MG63 (cell line): ENCODE data around the gene LYSET. TPM values are rescaled to one million over a fixed set of nuclear protein-coding genes. Genes with fewer than 3 reads are reported as not detected.
A peak's percentile ranks its signal among the peaks of the same experiment; 100 is the strongest.
"Not testable (repeated sequence)": the region's sequence is repeated elsewhere in the genome, so short reads cannot be mapped to it uniquely, and the experiment has no call there.

Experiments used
- DNase-seq: peaks from one replicate; pipeline ENCODE4 v3.0.0-alpha.2; 2020
- H3K27me3 ChIP-seq: fragments of 250-450 bp; sonication (Bioruptor Pico); 2 replicates; pipeline ENCODE4 v1.5.1; 2020; ENCODE audit warnings: mild to moderate bottlenecking, moderate library complexity
- H3K36me3 ChIP-seq: fragments of 250-450 bp; sonication (Bioruptor Pico); 2 replicates; pipeline ENCODE4 v1.5.1; 2020; ENCODE audit warnings: mild to moderate bottlenecking, moderate library complexity
- H3K4me3 ChIP-seq: fragments of 250-450 bp; sonication (Bioruptor Pico); 2 replicates; pipeline ENCODE4 v1.5.1; 2020; ENCODE audit warnings: mild to moderate bottlenecking, moderate library complexity
- H3K9me3 ChIP-seq: fragments of 250-450 bp; sonication (Bioruptor Pico); 2 replicates; pipeline ENCODE4 v1.5.1; 2020; ENCODE audit warnings: mild to moderate bottlenecking, moderate library complexity
- total RNA-seq: library from RNA; depleted of rRNA; stranded (reverse); fragments of >200 nt; shearing (Covaris generic); gene quantifications from 2 replicates; pipeline ENCODE4 v1.2.3, GENCODE V29; 2014; ENCODE audit warnings: low replicate concordance

Gene LYSET
- total RNA-seq, 1 experiment from 2014 or later: 7.0 TPM

- H3K36me3 ChIP-seq: peaks cover 3% of the 10 kb centered on the region; the same call in 1 of the 2 replicates
- no peak for DNase-seq
- no peak overlapping the region for H3K4me3 ChIP-seq
- no peaks in the 10 kb centered on the region for H3K27me3 ChIP-seq
- H3K9me3 ChIP-seq: no peaks in the 10 kb centered on the region
Observed at GRCh38 chr14:93201155-93201704, 16.1 kb downstream of the LYSET start.

- DNase-seq: peak; percentile 93
- Histone ChIP-seq H3K27me3 (no peaks in the 10 kb centered on the region), H3K9me3 (no peaks in the 10 kb centered on the region), H3K4me3 (peak within 1 kb of the TSS; percentile 64), H3K36me3 (peaks cover 9% of the 10 kb centered on the region; the same call in 1 of the 2 replicates)
Observed at GRCh38 chr14:93206793-93207467, 21.8 kb downstream of the LYSET start, which contains the start of the genes GON7 and UBR7. GON7 (minus strand) TSS chr14:93207065; CDS start chr14:93207037, 28 bp downstream. UBR7 (plus strand) TSS chr14:93207256; CDS start chr14:93207292, 36 bp downstream.

- Histone ChIP-seq H3K27me3 (no peaks in the 10 kb centered on the region), H3K36me3 (peaks cover 9% of the 10 kb centered on the region), H3K9me3 (no peaks in the 10 kb centered on the region), H3K4me3 (peak overlapping the region; percentile 64)
- peak; percentile 52 for DNase-seq
Observed at GRCh38 chr14:93207468-93208308, 22.6 kb downstream of the LYSET start.

- DNase-seq: no peak
- Histone ChIP-seq H3K27me3 (no peaks in the 10 kb centered on the region), H3K9me3 (no peaks in the 10 kb centered on the region), H3K4me3 (no peak overlapping the region), H3K36me3 (peaks cover 14% of the 10 kb centered on the region)
Observed at GRCh38 chr14:93212432-93212831, 27.3 kb downstream of the LYSET start.

GRCh38 chr14:93214598-93214997, 29.5 kb downstream of the LYSET start:
- Histone ChIP-seq H3K36me3 (peaks cover 20% of the 10 kb centered on the region), H3K4me3 (no peak overlapping the region), H3K27me3 (no peaks in the 10 kb centered on the region), H3K9me3 (no peaks in the 10 kb centered on the region)
- DNase-seq: no peak

GRCh38 chr14:93219103-93219726, 34.1 kb downstream of the LYSET start:
- Histone ChIP-seq H3K9me3 (no peaks in the 10 kb centered on the region), H3K4me3 (no peak overlapping the region), H3K27me3 (no peaks in the 10 kb centered on the region), H3K36me3 (peaks cover 17% of the 10 kb centered on the region)
- DNase-seq: peak; percentile 20

GRCh38 chr14:93220509-93220908, 35.4 kb downstream of the LYSET start:
- H3K4me3 ChIP-seq: no peak overlapping the region
- H3K27me3 ChIP-seq: no peaks in the 10 kb centered on the region
- peaks cover 9% of the 10 kb centered on the region for H3K36me3 ChIP-seq
- H3K9me3 ChIP-seq: no peaks in the 10 kb centered on the region
- DNase-seq: no peak

- Histone ChIP-seq H3K36me3 (peaks cover 9% of the 10 kb centered on the region), H3K9me3 (no peaks in the 10 kb centered on the region), H3K4me3 (no peak overlapping the region), H3K27me3 (no peaks in the 10 kb centered on the region)
- no peak for DNase-seq
Observed at GRCh38 chr14:93223565-93223964, 38.4 kb downstream of the LYSET start.

GRCh38 chr14:93228550-93228949, 43.4 kb downstream of the LYSET start:
- Histone ChIP-seq H3K36me3 (no peaks in the 10 kb centered on the region), H3K9me3 (no peaks in the 10 kb centered on the region), H3K27me3 (no peaks in the 10 kb centered on the region), H3K4me3 (no peak overlapping the region)
- no peak for DNase-seq

- Histone ChIP-seq H3K27me3 (no peaks in the 10 kb centered on the region), H3K36me3 (no peaks in the 10 kb centered on the region), H3K9me3 (no peaks in the 10 kb centered on the region), H3K4me3 (no peak overlapping the region)
- DNase-seq: no peak
Observed at GRCh38 chr14:93230539-93230938, 45.4 kb downstream of the LYSET start.

- H3K4me3 ChIP-seq: no peak overlapping the region
- no peaks in the 10 kb centered on the region for H3K36me3 ChIP-seq
- no peaks in the 10 kb centered on the region for H3K9me3 ChIP-seq
- H3K27me3 ChIP-seq: no peaks in the 10 kb centered on the region
- no peak for DNase-seq
Observed at GRCh38 chr14:93231129-93231979, 46.2 kb downstream of the LYSET start.

- H3K9me3 ChIP-seq: no peaks in the 10 kb centered on the region
- no peak overlapping the region for H3K4me3 ChIP-seq
- no peaks in the 10 kb centered on the region for H3K27me3 ChIP-seq
- no peak for DNase-seq
- no peaks in the 10 kb centered on the region for H3K36me3 ChIP-seq
Observed at GRCh38 chr14:93232159-93232558, 47.0 kb downstream of the LYSET start.

- not testable (repeated sequence) for DNase-seq, H3K4me3 ChIP-seq, H3K9me3 ChIP-seq, H3K36me3 ChIP-seq, H3K27me3 ChIP-seq
Observed at GRCh38 chr14:93233078-93233477, 48.0 kb downstream of the LYSET start.

GRCh38 chr14:93234798-93235197, 49.7 kb downstream of the LYSET start:
- Histone ChIP-seq H3K27me3 (no peaks in the 10 kb centered on the region), H3K4me3 (no peak overlapping the region), H3K36me3 (no peaks in the 10 kb centered on the region), H3K9me3 (no peaks in the 10 kb centered on the region)
- peak; percentile 74 for DNase-seq
